Measurements from ENCODE around the gene ITK.

GRCh38 chr5:157258450-157258849, 77.8 kb downstream of the ITK start:
- TF ChIP-seq EZH2 (IDR thresholded peaks at IDR 0.05): no peak
- TF ChIP-seq POLR2AphosphoS5 (IDR thresholded peaks at IDR 0.05; ENCODE audit: borderline replicate concordance, low read depth, low read length): no peak
